HG03135 (cell line): ENCODE results near the gene JADE2.
"Not testable (repeated sequence)": the region's sequence is repeated elsewhere in the genome, so short reads cannot be mapped to it uniquely, and the experiment has no call there.

Source experiments
- ATAC-seq: cut with Tn5 transposase; IDR thresholded peaks from one replicate; pipeline ENCODE4 v1.9.1; 2021; ENCODE audit warnings: mild to moderate bottlenecking, moderate library complexity; ENCODE audit not compliant: unreplicated experiment

JADE2 gene

DNA sequence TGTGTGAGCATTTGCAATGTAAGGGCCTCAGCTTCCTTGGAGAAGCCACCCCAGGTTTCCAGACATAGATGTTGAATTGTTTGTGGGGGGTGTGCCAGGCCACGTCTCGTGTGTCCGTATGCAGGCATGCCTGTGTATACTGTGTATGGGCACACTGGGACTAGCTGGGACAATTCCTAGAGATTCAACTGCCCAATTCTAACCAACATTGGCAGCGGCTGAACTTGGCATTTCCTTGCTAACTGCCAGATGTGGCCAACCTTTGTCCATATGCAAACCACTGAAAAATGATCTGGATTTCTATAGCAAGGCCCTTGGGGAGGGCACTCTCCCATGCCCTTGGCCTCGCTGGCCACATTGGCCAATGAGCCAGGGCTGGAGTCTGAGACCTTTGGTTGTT, 56.8 kb downstream of the JADE2 start:
- ATAC-seq: no peak

GRCh38 chr5:134582941-134583340, 57.5 kb downstream of the JADE2 start:
- no peak for ATAC-seq

DNA sequence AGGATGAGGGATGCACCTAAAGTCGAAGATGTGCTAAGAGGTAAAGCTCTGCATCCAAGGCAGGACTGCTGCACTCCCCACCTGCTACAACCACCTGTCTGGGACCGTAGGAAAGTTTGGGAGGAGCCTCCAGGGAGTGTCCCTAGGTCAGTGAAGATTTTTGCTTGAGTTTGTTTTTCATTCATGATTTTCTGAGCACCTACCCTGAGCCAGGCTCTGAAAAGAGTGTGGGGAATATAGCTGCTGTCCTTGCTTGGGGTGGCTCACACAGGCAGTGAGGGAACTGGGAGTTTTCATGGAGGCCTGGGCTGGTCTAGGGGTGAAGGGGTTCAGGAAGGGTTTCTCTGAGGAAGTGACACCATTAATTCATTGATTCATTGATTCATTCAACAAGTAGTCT, 58.3 kb downstream of the JADE2 start:
- no peak for ATAC-seq

GRCh38 chr5:134584662-134585061, 59.2 kb downstream of the JADE2 start:
- ATAC-seq: no peak

GRCh38 chr5:134585966-134586365, 60.5 kb downstream of the JADE2 start:
- ATAC-seq: no peak

GRCh38 chr5:134586866-134587524, 61.5 kb downstream of the JADE2 start:
- peak; percentile 92 for ATAC-seq

DNA sequence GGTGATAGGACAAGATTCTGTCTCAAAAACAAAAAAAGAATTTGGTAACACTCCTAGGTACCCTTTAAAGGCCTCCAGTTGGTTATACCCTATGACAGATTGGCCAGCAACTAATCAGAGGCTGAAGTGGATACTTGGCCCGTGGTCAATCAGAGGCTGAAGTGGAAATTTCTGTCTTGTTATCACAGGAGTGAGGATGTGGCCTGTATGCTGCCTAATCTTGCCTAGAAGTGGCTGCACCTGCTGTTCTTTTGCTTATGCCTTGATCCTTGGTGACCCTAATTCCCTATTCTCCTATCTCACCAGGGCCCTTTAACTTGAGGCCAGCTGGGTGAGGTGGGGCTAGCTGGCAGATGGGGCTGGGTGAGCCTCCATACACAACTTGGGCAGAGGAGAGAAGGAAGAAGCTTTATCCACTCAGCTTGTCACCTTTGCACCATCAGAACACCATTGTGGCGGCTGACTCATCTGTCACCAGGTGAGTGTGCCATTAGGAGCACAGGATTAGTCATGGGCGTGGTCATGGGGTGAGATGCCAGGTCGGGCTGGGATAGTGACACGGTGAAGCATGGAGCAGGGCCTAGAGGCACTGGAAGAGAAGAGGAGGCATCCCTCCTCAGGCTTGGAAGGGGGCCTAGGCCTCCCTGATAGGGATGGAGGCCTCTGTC, 65.7 kb downstream of the JADE2 start:
- ATAC-seq: no peak

- no peak for ATAC-seq
Measured at GRCh38 chr5:134592141-134592746, 66.8 kb downstream of the JADE2 start.

GRCh38 chr5:134594336-134594735, 68.9 kb downstream of the JADE2 start:
- ATAC-seq: no peak

GRCh38 chr5:134594797-134595457, 69.5 kb downstream of the JADE2 start:
- peak; percentile 60 for ATAC-seq

- ATAC-seq: no peak
Measured at GRCh38 chr5:134595458-134595838, 70.0 kb downstream of the JADE2 start.

GRCh38 chr5:134599820-134600219, 74.3 kb downstream of the JADE2 start:
- not testable (repeated sequence) for ATAC-seq

DNA sequence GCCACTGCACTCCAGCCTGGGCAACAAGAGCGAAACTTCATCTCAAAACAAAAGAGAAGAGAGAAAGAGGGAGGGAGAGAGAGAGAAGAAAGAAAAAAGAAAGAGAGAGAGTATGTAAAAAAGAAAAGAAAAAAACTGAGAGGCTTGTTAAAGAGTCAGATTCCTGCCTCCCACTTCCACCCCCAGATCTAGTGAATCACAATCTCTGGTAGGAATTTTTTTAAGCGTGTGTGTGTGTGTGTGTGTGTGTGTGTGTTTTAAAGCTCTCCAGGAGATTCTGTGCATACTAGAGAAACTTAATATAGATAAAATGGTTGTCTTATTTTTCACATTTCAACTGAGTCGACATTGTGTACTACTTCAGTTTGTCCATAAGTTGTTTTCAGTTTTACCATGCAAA, 75.1 kb downstream of the JADE2 start:
- ATAC-seq: no peak

DNA sequence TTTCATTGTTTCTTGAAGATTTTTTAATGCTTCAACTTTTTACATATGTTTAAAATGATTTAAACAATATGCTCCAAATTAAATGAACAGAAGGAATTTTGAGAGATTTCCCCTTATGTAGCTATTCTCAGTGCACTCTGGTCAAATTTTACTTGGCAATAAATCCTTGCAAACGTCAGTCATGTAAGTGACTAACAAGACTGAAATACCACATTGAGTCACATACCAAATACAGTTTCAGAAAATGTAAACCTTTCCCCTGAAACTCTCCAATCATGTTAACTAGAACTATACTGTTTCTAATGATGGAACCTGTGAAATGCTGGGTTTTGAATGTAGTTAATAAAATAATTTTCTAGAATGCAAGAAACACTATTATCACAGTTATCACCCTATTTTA, 77.6 kb downstream of the JADE2 start:
- no peak for ATAC-seq

GRCh38 chr5:134604908-134605307, 79.4 kb downstream of the JADE2 start:
- no peak for ATAC-seq

DNA sequence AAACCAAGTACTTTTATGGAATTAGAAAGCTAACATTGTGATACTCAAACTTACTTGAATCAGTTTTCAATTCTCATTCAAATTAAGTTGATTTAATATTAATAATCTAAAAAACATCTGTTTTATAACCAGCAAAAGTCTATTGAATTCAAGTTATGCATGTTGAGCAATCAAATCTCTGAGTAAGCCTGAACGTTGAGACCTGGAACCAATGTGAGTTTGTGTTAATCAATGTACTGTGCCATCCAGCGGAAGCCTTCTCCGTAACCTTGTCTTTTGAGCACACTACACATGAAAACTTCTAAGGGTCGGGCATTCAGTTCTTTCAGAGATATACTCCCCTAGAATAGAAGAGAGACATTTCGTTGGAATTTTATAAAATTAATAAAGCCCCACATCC, 81.3 kb downstream of the JADE2 start:
- no peak for ATAC-seq

DNA sequence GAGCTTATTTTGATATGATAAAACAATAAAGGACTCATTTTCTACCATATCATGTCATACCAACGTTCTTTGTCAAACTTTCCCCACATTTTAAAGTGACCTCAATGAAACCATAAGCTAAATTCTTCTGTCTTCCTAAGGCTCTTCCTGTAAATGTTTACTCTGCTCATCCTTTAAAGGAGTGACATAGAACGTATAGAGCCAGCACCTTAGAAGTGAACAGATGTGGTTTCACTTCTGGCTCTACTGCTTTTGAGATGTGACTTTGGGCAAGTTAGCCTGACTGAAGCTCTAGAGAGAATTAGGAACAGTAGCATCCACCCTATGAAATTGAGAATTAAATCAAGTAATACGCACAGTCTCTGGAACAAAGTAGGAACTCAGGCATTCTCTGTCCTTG, 83.1 kb downstream of the JADE2 start:
- no peak for ATAC-seq

- peak; percentile 40 for ATAC-seq
Measured at GRCh38 chr5:134609232-134609851, 83.9 kb downstream of the JADE2 start.

DNA sequence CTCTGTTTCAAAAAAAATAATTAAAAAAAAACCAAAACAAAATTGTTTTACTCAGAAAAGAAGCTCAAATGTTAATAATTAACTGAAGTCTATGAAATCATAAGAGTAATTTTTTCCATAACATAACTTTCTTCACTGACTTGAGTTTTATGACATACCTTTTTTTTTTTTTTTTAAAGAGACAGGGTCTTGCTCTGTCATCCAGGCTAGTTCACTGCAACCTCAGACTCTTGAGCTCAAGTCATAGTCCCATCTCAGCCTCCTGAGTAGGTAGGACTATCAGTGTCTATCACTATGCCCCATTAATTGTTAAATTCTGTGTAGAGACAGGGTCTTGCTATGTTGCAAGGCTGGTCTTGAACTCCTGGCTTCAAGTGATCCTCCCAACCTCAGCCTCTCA, 85.3 kb downstream of the JADE2 start:
- no peak for ATAC-seq

GRCh38 chr5:134611515-134611914, 86.0 kb downstream of the JADE2 start:
- ATAC-seq: no peak

GRCh38 chr5:134614450-134615085, 89.1 kb downstream of the JADE2 start:
- no peak for ATAC-seq
